GM12864 (cell line): ENCODE results near the gene SCAI.

Experiments used
- DNase-seq: peaks from one replicate; pipeline ENCODE4 v3.0.0-alpha.2; 2011; ENCODE audit warnings: low read depth
- H3K4me3 ChIP-seq: 2 replicates; pipeline ENCODE4 v1.5.1; 2011; ENCODE audit warnings: mild to moderate bottlenecking, low read depth, low read length, control low read depth
- CTCF ChIP-seq: IDR thresholded peaks from 2 replicates; pipeline ENCODE4 v1.5.1; 2011; ENCODE audit warnings: low read depth, mild to moderate bottlenecking, moderate library complexity, low read length, control low read depth, inconsistent platforms; ENCODE audit errors: missing control alignments

The SCAI gene

GRCh38 chr9:125147401-125147951, 4.1 kb upstream of the SCAI start:
- no peak overlapping the region for H3K4me3 ChIP-seq
- DNase-seq = no peak
- no peak for TF ChIP-seq CTCF

- DNase-seq = no peak
- no peak overlapping the region for H3K4me3 ChIP-seq
- no peak for TF ChIP-seq CTCF
Measured at GRCh38 chr9:125146247-125146646, 2.9 kb upstream of the SCAI start.

GRCh38 chr9:125145425-125145824, 2.1 kb upstream of the SCAI start:
- no peak for TF ChIP-seq CTCF
- H3K4me3 ChIP-seq = no peak overlapping the region
- no peak for DNase-seq

GRCh38 chr9:125142560-125143376, 560 bp downstream of the SCAI start:
- no peak for TF ChIP-seq CTCF
- H3K4me3 ChIP-seq = peak overlapping the region; percentile 64
- DNase-seq = no peak

DNA sequence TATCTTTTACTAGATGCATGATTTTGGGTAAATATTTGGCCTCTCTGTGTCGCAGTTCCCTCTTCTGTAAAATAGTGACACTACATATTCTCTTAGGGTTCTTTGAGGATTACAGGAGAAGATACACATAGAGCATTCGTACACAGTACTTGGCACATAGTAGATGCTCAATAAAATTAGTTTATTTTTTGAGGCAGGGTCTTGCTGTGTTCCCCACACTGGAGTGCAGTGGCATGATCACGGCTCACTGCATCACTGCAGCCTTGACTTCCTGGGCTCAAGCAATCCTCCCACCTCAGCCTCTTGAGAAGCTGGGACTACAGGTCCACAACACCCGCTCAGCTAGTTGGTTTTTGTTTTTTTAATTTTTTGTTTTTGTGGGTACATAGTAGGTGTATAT, 1.6 kb downstream of the SCAI start:
- H3K4me3 ChIP-seq = no peak overlapping the region
- TF ChIP-seq CTCF = no peak
- no peak for DNase-seq

GRCh38 chr9:125141251-125141650, 2.1 kb downstream of the SCAI start:
- no peak for DNase-seq
- TF ChIP-seq CTCF = no peak
- H3K4me3 ChIP-seq = no peak overlapping the region

GRCh38 chr9:125140576-125140975, 2.8 kb downstream of the SCAI start:
- H3K4me3 ChIP-seq = no peak overlapping the region
- TF ChIP-seq CTCF = no peak
- DNase-seq = no peak
